H1 (cell line): ENCODE results near the gene AGPS. TPM values are rescaled to one million over a fixed set of nuclear protein-coding genes. Genes with fewer than 3 reads are reported as not detected.

Source experiments
- CTCF ChIA-PET: fragments of 300-600 bp; sonication (Branson Sonifier 250); formaldehyde crosslinking; loops from one replicate; lab custom pipeline; 2021; ENCODE audit not compliant: partially characterized antibody; lab: Charles Lee
- POLR2A ChIA-PET: fragments of 300-600 bp; sonication (Branson Sonifier 250); formaldehyde crosslinking; loops from one replicate; lab custom pipeline; 2021; ENCODE audit warnings: inconsistent platforms; ENCODE audit not compliant: partially characterized antibody; lab: Charles Lee
- DNase-seq, 2 experiments: peaks; one replicate each; pipeline versions ENCODE4 v3.0.0 to v3.0.0-alpha.2; 2010 to 2022; ENCODE audit warnings: low spot score in 2 of 2, low read depth in 1 of 2, mixed read lengths in 1 of 2
- FAIRE-seq: peaks from 2 replicates; lab custom pipeline; 2011; peaks lifted over from hg19 to GRCh38; lab: Jason Lieb, UNC
- H2AFZ ChIP-seq: 2 replicates; pipeline ENCODE4 v1.8.1; 2012; ENCODE audit warnings: low read length, inconsistent platforms
- H2AK5ac ChIP-seq: 2 replicates; pipeline ENCODE4 v1.6.1; 2013; ENCODE audit warnings: low read depth, low read length
- H2BK120ac ChIP-seq: replicated peaks from 2 replicates; pipeline ENCODE3; 2013; ENCODE audit warnings: low read depth, low read length, inconsistent platforms
- H2BK12ac ChIP-seq: 2 replicates; pipeline ENCODE4 v1.6.1; 2013; ENCODE audit warnings: low read depth, low read length
- H2BK15ac ChIP-seq: 2 replicates; pipeline ENCODE4 v1.6.1; 2013; ENCODE audit warnings: low read length
- H2BK20ac ChIP-seq: 2 replicates; pipeline ENCODE4 v1.6.1; 2013; ENCODE audit warnings: low read length
- H2BK5ac ChIP-seq: 2 replicates; pipeline ENCODE4 v1.6.1; 2013; ENCODE audit warnings: low read depth, low read length
- H3K14ac ChIP-seq: 2 replicates; pipeline ENCODE4 v1.6.1; 2013; ENCODE audit warnings: inconsistent platforms; ENCODE audit not compliant: insufficient read length
- H3K18ac ChIP-seq: 2 replicates; pipeline ENCODE4 v1.6.1; 2013; ENCODE audit warnings: low read length; ENCODE audit errors: extremely low read depth
- H3K23ac ChIP-seq: 2 replicates; pipeline ENCODE4 v1.6.1; 2013; ENCODE audit warnings: inconsistent platforms; ENCODE audit not compliant: insufficient read length
- H3K23me2 ChIP-seq: 2 replicates; pipeline ENCODE4 v1.6.1; 2013; ENCODE audit warnings: low read depth, low read length
- H3K27ac ChIP-seq: 2 replicates; pipeline ENCODE4 v1.6.1; 2011; ENCODE audit warnings: low read depth, low read length, inconsistent platforms
- H3K27me3 ChIP-seq, 4 experiments: replicated peaks in 1 of 4; 1 replicate in 1 of 4; 2 replicates in 3 of 4; pipeline versions ENCODE4 v1.6.1 to v1.8.1; 2011 to 2013; ENCODE audit warnings: low read length in 3 of 4, mild to moderate bottlenecking in 3 of 4, inconsistent platforms in 2 of 4, mixed read lengths in 2 of 4, moderate library complexity in 1 of 4; ENCODE audit not compliant: control insufficient read depth in 3 of 4, insufficient read depth in 3 of 4; ENCODE audit errors: extremely low read depth in 1 of 4
- H3K36me3 ChIP-seq, 4 experiments: 2 replicates each; pipeline versions ENCODE4 v1.6.1 to v1.8.1; 2011 to 2013; ENCODE audit warnings: mild to moderate bottlenecking in 4 of 4, low read length in 3 of 4, moderate library complexity in 2 of 4, control low read depth in 1 of 4, inconsistent platforms in 1 of 4; ENCODE audit not compliant: insufficient read depth in 4 of 4, control insufficient read depth in 2 of 4
- H3K4ac ChIP-seq: replicated peaks from 2 replicates; pipeline ENCODE3; 2013; ENCODE audit warnings: low read length, low read depth, mixed read lengths, inconsistent platforms; ENCODE audit not compliant: insufficient read length
- H3K4me1 ChIP-seq, 4 experiments: replicated peaks in 1 of 4; 1 replicate in 1 of 4; 2 replicates in 3 of 4; pipeline versions ENCODE4 v1.6.1 to v1.8.1; 2011 to 2013; ENCODE audit warnings: low read length in 3 of 4, inconsistent platforms in 2 of 4, mixed read lengths in 1 of 4; ENCODE audit not compliant: insufficient read depth in 4 of 4, control insufficient read depth in 3 of 4
- H3K4me2 ChIP-seq, 2 experiments: 2 replicates each; pipeline versions ENCODE4 v1.6.1 to v1.8.1; 2011 to 2013; ENCODE audit warnings: low read depth in 2 of 2, low read length in 2 of 2, control low read depth in 1 of 2, inconsistent platforms in 1 of 2, mild to moderate bottlenecking in 1 of 2; ENCODE audit not compliant: insufficient read depth in 1 of 2
- H3K4me3 ChIP-seq, 4 experiments: fragments of 200-600, 300-600 bp in 1 of 4; sonication (generic), shearing (Covaris generic), sonication (Bioruptor Twin) in 1 of 4; 2 replicates each; pipeline versions ENCODE4 v1.5.1 to v1.8.1; 2011 to 2016; ENCODE audit warnings: low read length in 4 of 4, low read depth in 3 of 4, control low read depth in 2 of 4, inconsistent platforms in 2 of 4, mild to moderate bottlenecking in 2 of 4, mixed read lengths in 1 of 4, moderate library complexity in 1 of 4; ENCODE audit not compliant: insufficient read depth in 2 of 4; ENCODE audit errors: extremely low read depth in 1 of 4
- H3K56ac ChIP-seq: replicated peaks from 2 replicates; pipeline ENCODE3; 2013; ENCODE audit warnings: low read depth, mild to moderate bottlenecking, mixed read lengths, low read length, inconsistent platforms; ENCODE audit not compliant: insufficient read length
- H3K79me1 ChIP-seq: 2 replicates; pipeline ENCODE4 v1.6.1; 2013; ENCODE audit warnings: low read depth, low read length, control low read depth
- H3K79me2 ChIP-seq, 2 experiments: 2 replicates each; pipeline versions ENCODE4 v1.6.1 to v1.8.1; 2012 to 2013; ENCODE audit warnings: low read length in 2 of 2, mild to moderate bottlenecking in 2 of 2, inconsistent platforms in 1 of 2; ENCODE audit not compliant: insufficient read depth in 2 of 2, control insufficient read depth in 1 of 2
- H3K9ac ChIP-seq, 4 experiments: replicated peaks in 1 of 4; 1 replicate in 1 of 4; 2 replicates in 3 of 4; pipeline versions ENCODE4 v1.6.1 to v1.8.1; 2011 to 2013; ENCODE audit warnings: low read depth in 3 of 4, low read length in 3 of 4, control low read depth in 2 of 4, mild to moderate bottlenecking in 2 of 4, moderate library complexity in 2 of 4, inconsistent platforms in 1 of 4; ENCODE audit errors: extremely low read depth in 1 of 4
- H3K9me3 ChIP-seq, 2 experiments: 2 replicates each; pipeline versions ENCODE4 v1.6.1 to v1.8.1; 2012 to 2013; ENCODE audit warnings: mild to moderate bottlenecking in 2 of 2, moderate library complexity in 2 of 2, control low read depth in 1 of 2, inconsistent platforms in 1 of 2, low read depth in 1 of 2, low read length in 1 of 2, mixed read lengths in 1 of 2; ENCODE audit not compliant: insufficient read depth in 2 of 2
- H4K20me1 ChIP-seq, 2 experiments: replicated peaks in 1 of 2; 2 replicates each; pipeline versions ENCODE3 to v1.8.1; 2011 to 2013; ENCODE audit warnings: inconsistent platforms in 2 of 2, low read length in 2 of 2, mild to moderate bottlenecking in 1 of 2; ENCODE audit not compliant: insufficient read depth in 2 of 2, control insufficient read depth in 1 of 2
- H4K5ac ChIP-seq: 2 replicates; pipeline ENCODE4 v1.6.1; 2013; ENCODE audit warnings: low read length, low read depth, mixed read lengths, inconsistent platforms; ENCODE audit not compliant: insufficient read length
- H4K8ac ChIP-seq: 2 replicates; pipeline ENCODE4 v1.8.0; 2013; ENCODE audit warnings: mild to moderate bottlenecking, moderate library complexity, low read length, inconsistent platforms; ENCODE audit not compliant: insufficient read depth; ENCODE audit errors: extremely low read depth
- H4K91ac ChIP-seq: replicated peaks from 2 replicates; pipeline ENCODE3; 2013; ENCODE audit warnings: low read length, mixed read lengths, inconsistent platforms; ENCODE audit not compliant: insufficient read length
- POLR2A ChIP-seq, 2 experiments: IDR thresholded peaks; 1 replicate in 1 of 2; 2 replicates in 1 of 2; pipeline ENCODE4 v1.6.1; 2011; ENCODE audit warnings: low read depth in 2 of 2, low read length in 2 of 2, mild to moderate bottlenecking in 2 of 2; ENCODE audit errors: control extremely low read depth in 1 of 2
- WGBS, 2 experiments: shearing (Covaris generic) in 1 of 2; methylation state at CpG; one replicate each; pipeline versions ENCODE4 v1.1.6 to v1.1.7; 2013 to 2015; ENCODE audit warnings: low lambda C conversion rate in 2 of 2, mixed read lengths in 2 of 2, inconsistent platforms in 1 of 2, low coverage in 1 of 2, missing lambda C conversion rate in 1 of 2; ENCODE audit not compliant: insufficient replicate concordance in 2 of 2, insufficient coverage in 1 of 2, insufficient read length in 1 of 2; ENCODE audit errors: extremely low coverage in 1 of 2, missing lambda C conversion rate in 1 of 2; 5-methylcytosine and 5-hydroxymethylcytosine counted together
- polyA plus RNA-seq, 7 experiments: library from polyadenylated mRNA; depleted of rRNA in 3 of 7; stranded (reverse) in 5 of 7; unstranded in 2 of 7; fragments of >200 nt in 5 of 7; fragments of 200-250 nt in 2 of 7; gene quantifications; 1 replicate in 5 of 7; 2 replicates in 1 of 7; 4 replicates in 1 of 7; pipeline versions ENCODE4 v1.2.1 to v1.2.3, GENCODE V29; 2011 to 2013; ENCODE audit warnings: missing spikeins in 2 of 7, mixed read lengths in 2 of 7
- total RNA-seq: library from RNA; stranded (reverse); fragmentation: NEBNext Ultra II Directional; extraction: Animal tissue kit (Norgen Biotek cat#: 25700); gene quantifications from 2 replicates; pipeline ENCODE4 v1.2.1, GENCODE V29; 2021

The AGPS gene
- total and polyA plus RNA-seq, 2 of the 8 experiments (the other 6 are each of a cell fraction or from before 2014, with no cell fraction given): 7.3 to 57.8 TPM

GRCh38 chr2:177523781-177524180, 131.2 kb downstream of the AGPS start:
- Histone ChIP-seq H2BK20ac (no peak overlapping the region), H2BK120ac (no peak overlapping the region), H3K79me2 (no peaks in the 10 kb centered on the region), H3K4me3 (no peak overlapping the region), H3K23ac (no peak overlapping the region), H3K9ac (no peak overlapping the region), H3K27ac (no peak overlapping the region), H3K4ac (no peak overlapping the region), H3K4me1 (peaks cover 0 to 5% (median 0%) of the 10 kb centered on the region in 4 experiments; a peak in 1 of 7 replicates), H2BK5ac (no peak overlapping the region), H3K36me3 (no peaks in the 10 kb centered on the region; a peak in 1 of 8 replicates), H4K91ac (no peak overlapping the region), H2AFZ (no peak overlapping the region), H4K5ac (no peak overlapping the region), H3K79me1 (no peaks in the 10 kb centered on the region), H3K4me2 (no peak overlapping the region), H3K56ac (no peak overlapping the region), H4K20me1 (no peaks in the 10 kb centered on the region), H3K9me3 (no peaks in the 10 kb centered on the region), H4K8ac (no peak overlapping the region), H3K18ac (no peak overlapping the region; the same call in 1 of the 2 replicates), H3K14ac (no peak overlapping the region), H2BK12ac (no peak overlapping the region), H3K23me2 (no peaks in the 10 kb centered on the region), H3K27me3 (no peaks in the 10 kb centered on the region), H2AK5ac (no peak overlapping the region), H2BK15ac (no peak overlapping the region)
- ChIA-PET POLR2A (no interaction called here), CTCF (interaction anchor here (0.8 to 3.2 kb wide), 3 partner anchors 12 to 79 kb away, joined by 3 to 11 read pairs (median 4); no protein-coding TSS in a partner anchor)
- WGBS, 2 experiments: 88% methylated on average over 3 of the region's 3 CpGs; no CpG with 5 or more reads in 1 of the 2 experiments
- no peak for TF ChIP-seq POLR2A (IDR thresholded peaks at IDR 0.05; ENCODE audit: control extremely low read depth in 1 of 2, low read depth in 2 of 2, low read length in 2 of 2)
- DNase-seq: no peak
- FAIRE-seq: no peak
